HG02943 (cell line): Measurements from ENCODE around the gene ZNF354B.
"Not testable (repeated sequence)": the region's sequence is repeated elsewhere in the genome, so short reads cannot be mapped to it uniquely, and the experiment has no call there.

ENCODE experiments used
- ATAC-seq: cut with Tn5 transposase; IDR thresholded peaks from one replicate; pipeline ENCODE4 v1.9.1; 2021; ENCODE audit warnings: mild to moderate bottlenecking, low read depth, moderate library complexity; ENCODE audit not compliant: unreplicated experiment

Gene ZNF354B

GRCh38 chr5:178883115-178883694 is 23.5 kb downstream of the ZNF354B start:
- ATAC-seq, result not testable (repeated sequence)

- no peak for ATAC-seq
Measured at GRCh38 chr5:178883815-178884430, 24.2 kb downstream of the ZNF354B start.

GRCh38 chr5:178895615-178896571 is 36.1 kb downstream of the ZNF354B start, which contains the start of gene ZFP2:
Gene ZFP2 (plus strand): TSS chr5:178895913. CDS start chr5:178931314, 35,401 bp downstream.
- no peak for ATAC-seq

- ATAC-seq, result no peak
Measured at GRCh38 chr5:178899289-178899688, 39.5 kb downstream of the ZNF354B start.

- no peak for ATAC-seq
Measured at GRCh38 chr5:178902849-178903248, 43.1 kb downstream of the ZNF354B start.

- no peak for ATAC-seq
Measured at GRCh38 chr5:178931846-178932760, 72.3 kb downstream of the ZNF354B start.
